WI38 (cell line): ENCODE results near the gene CDC14C.

ENCODE experiments used
- H3K4me3 ChIP-seq: 2 replicates; pipeline ENCODE4 v1.5.1; 2011; ENCODE audit warnings: low read depth, mild to moderate bottlenecking, control low read depth, low read length
- CTCF ChIP-seq: IDR thresholded peaks from 2 replicates; pipeline ENCODE4 v1.5.1; 2012; ENCODE audit warnings: low read depth, mild to moderate bottlenecking, control low read depth, low read length

The CDC14C gene

GRCh38 chr7:48943279-48943990, 19.1 kb downstream of the CDC14C start:
- H3K4me3 ChIP-seq: no peak overlapping the region
- no peak for TF ChIP-seq CTCF

GRCh38 chr7:48955916-48956315, 31.6 kb downstream of the CDC14C start:
- H3K4me3 ChIP-seq: no peak overlapping the region
- no peak for TF ChIP-seq CTCF

GRCh38 chr7:48959676-48960075, 35.3 kb downstream of the CDC14C start:
- TF ChIP-seq CTCF: no peak
- no peak overlapping the region for H3K4me3 ChIP-seq

GRCh38 chr7:48962821-48963505, 38.6 kb downstream of the CDC14C start:
- no peak overlapping the region for H3K4me3 ChIP-seq
- TF ChIP-seq CTCF: no peak

- no peak overlapping the region for H3K4me3 ChIP-seq
- TF ChIP-seq CTCF: no peak
These were observed 39.7 kb downstream of the CDC14C start for GRCh38 chr7:48964074-48964473.

GRCh38 chr7:48971173-48971572, 46.8 kb downstream of the CDC14C start:
- TF ChIP-seq CTCF: no peak

GRCh38 chr7:48976253-48976652, 51.9 kb downstream of the CDC14C start:
- no peak for TF ChIP-seq CTCF
- H3K4me3 ChIP-seq: no peak overlapping the region

More at GRCh38 chr7:48971173-48971572, 46.8 kb downstream of the CDC14C start:
- no peak overlapping the region for H3K4me3 ChIP-seq
